ENCODE measurements around the gene NUDT3. TPM values are rescaled to one million over a fixed set of nuclear protein-coding genes. Genes with fewer than 3 reads are reported as not detected.

Gene NUDT3
- total RNA-seq, 1 donor from 2014 or later, result 16.7 TPM

DNA sequence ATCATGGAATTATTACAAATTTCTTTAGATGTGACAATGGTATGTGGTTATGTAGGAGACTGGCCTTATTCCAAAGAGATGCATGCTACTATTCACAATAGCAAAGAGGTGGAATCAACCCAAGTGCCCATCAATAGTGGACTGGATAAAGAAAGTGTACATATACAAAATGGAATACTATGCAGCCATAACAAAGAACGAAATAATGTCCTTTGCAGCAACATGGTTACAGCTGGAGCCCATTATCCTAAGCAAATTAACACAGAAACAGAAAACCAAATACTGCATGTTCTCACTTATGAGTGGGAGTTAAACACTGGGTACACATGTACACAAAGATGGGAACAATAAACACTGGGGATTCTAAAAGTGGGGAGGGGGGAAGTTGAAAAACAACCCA lies 69.7 kb downstream of the NUDT3 start:
- Histone ChIP-seq H3K9me3 (ENCODE audit: insufficient read depth, low read depth, low read length) (no peaks in the 10 kb centered on the region), H3K36me3 (ENCODE audit: insufficient read depth, low read length) (no peaks in the 10 kb centered on the region), H4K20me1 (ENCODE audit: insufficient read depth, low read length) (peaks cover 40% of the 10 kb centered on the region), H3K4me3 (ENCODE audit: insufficient read depth, low read depth, low read length) (no peak overlapping the region), H3K79me2 (ENCODE audit: insufficient read depth, low read length) (peaks cover 39% of the 10 kb centered on the region), H3K9ac (ENCODE audit: low read length) (no peak overlapping the region), H3K27me3 (ENCODE audit: insufficient read depth, low read length) (no peaks in the 10 kb centered on the region), H2AFZ (ENCODE audit: low read depth, low read length) (no peak overlapping the region), H3K27ac (ENCODE audit: low read depth, low read length) (no peak overlapping the region), H3K4me1 (ENCODE audit: insufficient read depth, low read length) (no peaks in the 10 kb centered on the region), H3K4me2 (ENCODE audit: low read length) (no peak overlapping the region)
- no peak overlapping the region for H3K4me3 Mint-ChIP-seq (ENCODE audit: unreplicated experiment)
- DNase-seq (ENCODE audit: low read depth) (no peak), FAIRE-seq (no peak)
- H3K4me1 Mint-ChIP-seq (ENCODE audit: low read depth, unreplicated experiment), result peaks cover 2% of the 10 kb centered on the region
- H3K9me3 Mint-ChIP-seq (ENCODE audit: unreplicated experiment), result no peaks in the 10 kb centered on the region
- TF ChIP-seq, protein P1, sequence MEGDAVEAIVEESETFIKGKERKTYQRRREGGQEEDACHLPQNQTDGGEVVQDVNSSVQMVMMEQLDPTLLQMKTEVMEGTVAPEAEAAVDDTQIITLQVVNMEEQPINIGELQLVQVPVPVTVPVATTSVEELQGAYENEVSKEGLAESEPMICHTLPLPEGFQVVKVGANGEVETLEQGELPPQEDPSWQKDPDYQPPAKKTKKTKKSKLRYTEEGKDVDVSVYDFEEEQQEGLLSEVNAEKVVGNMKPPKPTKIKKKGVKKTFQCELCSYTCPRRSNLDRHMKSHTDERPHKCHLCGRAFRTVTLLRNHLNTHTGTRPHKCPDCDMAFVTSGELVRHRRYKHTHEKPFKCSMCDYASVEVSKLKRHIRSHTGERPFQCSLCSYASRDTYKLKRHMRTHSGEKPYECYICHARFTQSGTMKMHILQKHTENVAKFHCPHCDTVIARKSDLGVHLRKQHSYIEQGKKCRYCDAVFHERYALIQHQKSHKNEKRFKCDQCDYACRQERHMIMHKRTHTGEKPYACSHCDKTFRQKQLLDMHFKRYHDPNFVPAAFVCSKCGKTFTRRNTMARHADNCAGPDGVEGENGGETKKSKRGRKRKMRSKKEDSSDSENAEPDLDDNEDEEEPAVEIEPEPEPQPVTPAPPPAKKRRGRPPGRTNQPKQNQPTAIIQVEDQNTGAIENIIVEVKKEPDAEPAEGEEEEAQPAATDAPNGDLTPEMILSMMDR (IDR thresholded peaks at IDR 0.05; ENCODE audit: insufficient read depth, low read depth, low read length), result no peak
- no peak for TF ChIP-seq EZH2 (IDR thresholded peaks at IDR 0.05; ENCODE audit: insufficient read depth, low read length)
- H3K27ac Mint-ChIP-seq (ENCODE audit: unreplicated experiment), result no peak overlapping the region
- H3K27me3 Mint-ChIP-seq (ENCODE audit: low read depth, unreplicated experiment), result no peaks in the 10 kb centered on the region
- peaks cover 3% of the 10 kb centered on the region for H3K36me3 Mint-ChIP-seq (ENCODE audit: low read depth, unreplicated experiment)

DNA sequence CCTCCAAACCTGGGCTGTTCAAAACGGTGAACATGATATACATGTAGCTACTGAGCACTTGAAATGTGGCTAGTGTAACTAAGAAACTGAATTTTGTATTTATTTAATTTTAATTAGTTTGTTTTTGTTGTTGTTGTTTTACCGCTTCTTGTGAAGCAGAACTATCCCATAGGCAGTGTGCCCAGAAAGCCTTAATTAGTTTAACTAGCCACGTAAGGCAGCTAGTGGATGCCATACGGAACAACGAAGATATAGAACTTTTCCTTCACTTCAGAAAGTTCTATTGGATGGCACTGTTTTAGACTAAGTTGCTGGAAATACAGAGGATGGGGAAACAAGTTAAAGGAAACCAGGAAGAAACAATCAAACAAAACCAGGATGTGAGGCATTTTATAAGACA lies 70.6 kb downstream of the NUDT3 start:
- no peak for FAIRE-seq
- TF ChIP-seq, protein P1 (IDR thresholded peaks at IDR 0.05; ENCODE audit: insufficient read depth, low read depth, low read length), result no peak
- no peak for TF ChIP-seq EZH2 (IDR thresholded peaks at IDR 0.05; ENCODE audit: insufficient read depth, low read length)
- no peak for DNase-seq (ENCODE audit: low read depth)

DNA sequence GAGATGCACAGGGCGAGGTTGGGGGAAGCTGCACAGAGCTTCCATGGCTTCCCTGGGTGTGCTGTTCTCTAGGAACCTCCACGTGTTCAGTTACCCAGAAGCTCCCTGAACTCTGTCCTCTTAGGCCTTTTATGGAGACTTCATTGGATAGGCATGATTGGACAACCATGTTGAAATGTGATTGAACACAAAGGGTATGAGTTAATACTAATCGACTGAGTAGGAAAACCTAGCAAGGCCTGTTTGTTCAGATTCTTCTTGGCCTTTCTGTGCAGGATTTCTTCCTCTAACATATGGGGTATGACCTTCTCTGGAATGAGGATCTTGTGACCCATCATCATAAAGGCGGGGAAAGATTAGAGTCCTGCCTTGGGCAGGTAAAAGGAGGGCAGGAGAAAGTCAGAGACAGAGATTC lies 73.0 kb downstream of the NUDT3 start:
- Histone ChIP-seq H3K27me3 (ENCODE audit: insufficient read depth, low read length) (no peaks in the 10 kb centered on the region), H3K9me3 (ENCODE audit: insufficient read depth, low read depth, low read length) (no peaks in the 10 kb centered on the region), H3K4me3 (ENCODE audit: insufficient read depth, low read depth, low read length) (no peak overlapping the region), H3K4me2 (ENCODE audit: low read length) (no peak overlapping the region), H3K4me1 (ENCODE audit: insufficient read depth, low read length) (no peaks in the 10 kb centered on the region), H3K27ac (ENCODE audit: low read depth, low read length) (no peak overlapping the region), H4K20me1 (ENCODE audit: insufficient read depth, low read length) (peaks cover 51% of the 10 kb centered on the region), H3K79me2 (ENCODE audit: insufficient read depth, low read length) (peaks cover 64% of the 10 kb centered on the region), H3K9ac (ENCODE audit: low read length) (no peak overlapping the region), H2AFZ (ENCODE audit: low read depth, low read length) (no peak overlapping the region), H3K36me3 (ENCODE audit: insufficient read depth, low read length) (no peaks in the 10 kb centered on the region)
- Mint-ChIP-seq H3K4me3 (ENCODE audit: unreplicated experiment) (no peak overlapping the region), H3K36me3 (ENCODE audit: low read depth, unreplicated experiment) (peaks cover 3% of the 10 kb centered on the region), H3K27ac (ENCODE audit: unreplicated experiment) (no peak overlapping the region), H3K9me3 (ENCODE audit: unreplicated experiment) (no peaks in the 10 kb centered on the region), H3K4me1 (ENCODE audit: low read depth, unreplicated experiment) (peaks cover 7% of the 10 kb centered on the region), H3K27me3 (ENCODE audit: low read depth, unreplicated experiment) (no peaks in the 10 kb centered on the region)
- FAIRE-seq, result no peak
- TF ChIP-seq, protein P1 (IDR thresholded peaks at IDR 0.05; ENCODE audit: insufficient read depth, low read depth, low read length), result no peak
- no peak for TF ChIP-seq EZH2 (IDR thresholded peaks at IDR 0.05; ENCODE audit: insufficient read depth, low read length)
- DNase-seq (ENCODE audit: low read depth), result no peak

More for the DNA sequence above, 70.6 kb downstream of the NUDT3 start:
- H3K4me2 ChIP-seq (ENCODE audit: low read length), result no peak overlapping the region
- H4K20me1 ChIP-seq (ENCODE audit: insufficient read depth, low read length), result peaks cover 48% of the 10 kb centered on the region
- Mint-ChIP-seq H3K9me3 (ENCODE audit: unreplicated experiment) (no peaks in the 10 kb centered on the region), H3K4me1 (ENCODE audit: low read depth, unreplicated experiment) (peaks cover 6% of the 10 kb centered on the region), H3K4me3 (ENCODE audit: unreplicated experiment) (no peak overlapping the region), H3K36me3 (ENCODE audit: low read depth, unreplicated experiment) (peaks cover 3% of the 10 kb centered on the region), H3K27me3 (ENCODE audit: low read depth, unreplicated experiment) (no peaks in the 10 kb centered on the region), H3K27ac (ENCODE audit: unreplicated experiment) (no peak overlapping the region)
- H3K36me3 ChIP-seq (ENCODE audit: insufficient read depth, low read length), result no peaks in the 10 kb centered on the region
- no peak overlapping the region for H3K4me3 ChIP-seq (ENCODE audit: insufficient read depth, low read depth, low read length)
- H3K79me2 ChIP-seq (ENCODE audit: insufficient read depth, low read length), result peaks cover 44% of the 10 kb centered on the region
- no peaks in the 10 kb centered on the region for H3K4me1 ChIP-seq (ENCODE audit: insufficient read depth, low read length)
- no peak overlapping the region for H3K27ac ChIP-seq (ENCODE audit: low read depth, low read length)
- no peak overlapping the region for H3K9ac ChIP-seq (ENCODE audit: low read length)
- no peaks in the 10 kb centered on the region for H3K27me3 ChIP-seq (ENCODE audit: insufficient read depth, low read length)
- H3K9me3 ChIP-seq (ENCODE audit: insufficient read depth, low read depth, low read length), result no peaks in the 10 kb centered on the region
- H2AFZ ChIP-seq (ENCODE audit: low read depth, low read length), result no peak overlapping the region

All from astrocyte (in vitro differentiated cells and primary cell).